Fibroblast of the conjunctiva (primary cell): ENCODE data around the gene ECE2.
A peak's percentile ranks its signal among the peaks of the same experiment; 100 is the strongest.

Experiments used
- DNase-seq: peaks from one replicate; pipeline ENCODE4 v3.0.0-alpha.2; 2010; ENCODE audit warnings: low read depth

The ECE2 gene

DNA sequence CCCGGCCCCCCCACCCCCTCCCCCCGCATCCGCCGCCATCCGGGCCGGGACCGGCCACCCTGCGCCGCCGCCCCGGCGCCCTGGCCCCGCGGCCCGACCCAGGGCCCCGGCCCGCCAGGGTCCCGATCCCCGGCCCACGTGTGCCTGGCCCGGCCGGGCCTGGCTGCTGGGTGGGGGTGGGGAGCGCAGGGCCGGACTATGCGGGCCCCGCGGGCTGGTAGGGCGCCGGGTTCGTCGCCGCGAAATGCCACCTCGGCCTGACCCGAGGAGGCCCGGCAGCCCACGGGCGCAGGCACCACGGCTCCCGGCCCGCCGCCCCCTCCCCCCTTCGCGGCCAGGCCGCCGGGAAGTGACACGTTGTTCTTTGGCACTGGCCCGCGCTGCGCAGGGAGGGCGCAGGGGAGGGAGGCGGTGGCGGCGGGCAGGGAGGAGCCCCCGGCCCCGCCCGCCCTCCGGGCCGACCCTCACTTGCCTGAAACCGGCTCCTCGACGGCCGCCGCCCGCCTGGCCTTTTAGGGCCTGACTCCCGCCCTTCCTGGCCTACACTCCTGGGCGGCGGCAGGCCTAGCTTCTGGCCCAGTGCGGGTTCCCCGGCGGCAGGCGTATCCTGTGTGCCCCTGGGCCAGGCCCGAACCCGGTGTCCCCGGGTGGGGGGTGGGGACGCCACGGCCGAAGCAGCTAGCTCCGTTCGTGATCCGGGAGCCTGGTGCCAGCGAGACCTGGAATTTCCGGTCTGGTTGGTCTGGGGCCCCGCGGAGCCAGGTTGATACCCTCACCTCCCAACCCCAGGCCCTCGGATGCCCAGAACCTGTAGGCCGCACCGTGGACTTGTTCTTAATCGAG is 39.1 kb downstream of the ECE2 start:
- peak; percentile 66 for DNase-seq

DNA sequence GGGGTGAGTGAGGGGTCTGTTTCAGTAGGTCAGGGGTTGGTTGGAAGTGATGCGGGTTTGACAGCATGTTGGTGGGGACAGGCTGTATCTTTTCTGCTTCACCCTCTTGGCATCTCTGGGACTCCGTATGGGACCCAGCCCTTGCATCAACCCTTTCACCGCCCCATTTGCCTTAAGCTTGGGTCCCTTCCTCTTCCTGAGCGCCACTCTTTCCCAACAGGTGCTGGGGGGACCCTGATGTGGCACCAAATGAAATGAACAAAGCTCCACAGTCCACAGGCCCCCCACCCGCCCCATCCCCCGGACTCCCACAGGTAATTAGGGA is 39.7 kb downstream of the ECE2 start:
- no peak for DNase-seq

- no peak for DNase-seq
Observed at GRCh38 chr3:184315871-184316661, 40.2 kb downstream of the ECE2 start.

DNA sequence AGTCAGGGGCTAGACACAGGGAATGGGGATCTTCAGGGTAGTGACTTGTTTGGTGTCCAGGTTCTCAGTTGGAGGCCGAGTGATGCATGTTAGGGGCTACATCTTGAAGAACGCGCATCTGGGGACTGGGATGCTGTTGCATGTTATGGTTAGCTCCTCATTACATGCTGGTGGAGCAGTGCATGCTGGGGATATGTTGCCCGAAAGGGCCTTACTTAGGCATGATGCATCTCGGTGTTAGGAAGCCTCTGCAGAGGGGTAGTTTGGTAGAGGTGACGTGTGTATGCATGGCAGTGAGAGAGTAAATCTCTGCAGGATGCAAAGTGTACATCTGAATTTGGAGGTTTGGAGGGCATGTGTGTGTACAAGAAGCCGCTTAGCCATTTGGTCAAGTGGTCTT is 41.0 kb downstream of the ECE2 start:
- DNase-seq: no peak

GRCh38 chr3:184317201-184317600 is 41.4 kb downstream of the ECE2 start:
- DNase-seq: no peak

DNA sequence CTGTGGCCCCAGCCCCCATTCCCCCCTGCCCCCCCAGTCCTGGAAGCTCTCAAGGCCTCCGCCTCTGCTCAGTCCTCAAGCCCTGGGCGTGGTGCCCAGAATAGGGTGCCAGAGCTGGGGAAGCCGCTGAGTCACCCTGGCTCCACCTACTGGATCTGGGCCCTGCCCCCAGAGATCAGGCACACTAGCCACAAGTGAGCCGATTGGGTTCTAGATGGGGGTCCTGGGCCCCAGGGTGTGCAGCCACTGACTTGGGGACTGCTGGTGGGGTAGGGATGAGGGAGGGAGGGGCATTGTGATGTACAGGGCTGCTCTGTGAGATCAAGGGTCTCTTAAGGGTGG is 44.3 kb downstream of the ECE2 start:
- peak; percentile 96 for DNase-seq

DNA sequence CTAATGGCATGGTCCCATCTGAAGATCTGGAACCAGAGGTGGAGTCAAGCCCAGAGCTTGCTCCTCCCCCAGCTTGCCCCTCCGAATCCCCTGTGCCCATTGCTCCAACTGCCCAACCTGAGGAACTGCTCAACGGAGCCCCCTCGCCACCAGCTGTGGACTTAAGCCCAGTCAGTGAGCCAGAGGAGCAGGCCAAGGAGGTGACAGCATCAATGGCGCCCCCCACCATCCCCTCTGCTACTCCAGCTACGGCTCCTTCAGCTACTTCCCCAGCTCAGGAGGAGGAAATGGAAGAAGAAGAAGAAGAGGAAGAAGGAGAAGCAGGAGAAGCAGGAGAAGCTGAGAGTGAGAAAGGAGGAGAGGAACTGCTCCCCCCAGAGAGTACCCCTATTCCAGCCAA is 45.8 kb downstream of the ECE2 start:
- DNase-seq: no peak

DNA sequence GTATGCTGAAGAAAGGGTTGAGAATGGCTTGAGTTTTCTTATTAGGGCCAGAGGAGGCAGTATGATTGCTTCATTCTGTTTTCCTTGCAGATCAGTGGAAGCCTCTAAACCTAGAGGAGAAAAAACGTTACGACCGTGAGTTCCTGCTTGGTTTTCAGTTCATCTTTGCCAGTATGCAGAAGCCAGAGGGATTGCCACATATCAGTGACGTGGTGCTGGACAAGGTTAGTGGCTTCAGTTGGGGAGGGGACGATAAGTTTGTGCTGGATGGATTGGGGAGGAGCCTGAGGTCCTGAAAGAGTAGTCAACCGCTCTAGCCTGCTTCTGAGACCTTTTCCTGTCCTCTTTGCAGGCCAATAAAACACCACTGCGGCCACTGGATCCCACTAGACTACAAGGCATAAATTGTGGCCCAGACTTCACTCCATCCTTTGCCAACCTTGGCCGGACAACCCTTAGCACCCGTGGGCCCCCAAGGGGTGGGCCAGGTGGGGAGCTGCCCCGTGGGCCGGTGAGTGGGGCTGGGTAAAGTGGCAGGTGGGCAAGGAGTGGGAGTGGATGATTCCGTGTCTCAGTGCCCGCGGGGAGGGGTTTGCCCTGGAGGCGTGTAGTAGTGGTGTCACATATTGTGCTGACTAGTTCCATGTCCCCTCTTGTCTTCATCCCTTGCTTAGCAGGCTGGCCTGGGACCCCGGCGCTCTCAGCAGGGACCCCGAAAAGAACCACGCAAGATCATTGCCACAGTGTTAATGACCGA is 47.1 kb downstream of the ECE2 start:
- DNase-seq: no peak

- no peak for DNase-seq
Observed at GRCh38 chr3:184323696-184324095, 47.9 kb downstream of the ECE2 start.

GRCh38 chr3:184325269-184325668 is 49.4 kb downstream of the ECE2 start:
- DNase-seq: no peak

- DNase-seq: no peak
Observed at GRCh38 chr3:184325715-184326369, 50.0 kb downstream of the ECE2 start.

DNA sequence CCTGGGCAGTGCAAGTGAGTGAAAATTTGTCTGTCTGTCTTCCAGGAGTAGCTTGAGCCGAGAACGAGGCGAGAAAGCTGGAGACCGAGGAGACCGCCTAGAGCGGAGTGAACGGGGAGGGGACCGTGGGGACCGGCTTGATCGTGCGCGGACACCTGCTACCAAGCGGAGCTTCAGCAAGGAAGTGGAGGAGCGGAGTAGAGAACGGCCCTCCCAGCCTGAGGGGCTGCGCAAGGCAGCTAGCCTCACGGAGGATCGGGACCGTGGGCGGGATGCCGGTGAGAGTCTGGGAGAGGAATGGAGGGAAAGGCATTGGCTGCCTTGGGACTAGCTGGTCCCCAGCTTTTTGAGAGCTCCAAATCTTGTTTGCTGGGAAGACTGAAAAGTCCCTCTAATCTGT is 51.3 kb downstream of the ECE2 start:
- no peak for DNase-seq

DNA sequence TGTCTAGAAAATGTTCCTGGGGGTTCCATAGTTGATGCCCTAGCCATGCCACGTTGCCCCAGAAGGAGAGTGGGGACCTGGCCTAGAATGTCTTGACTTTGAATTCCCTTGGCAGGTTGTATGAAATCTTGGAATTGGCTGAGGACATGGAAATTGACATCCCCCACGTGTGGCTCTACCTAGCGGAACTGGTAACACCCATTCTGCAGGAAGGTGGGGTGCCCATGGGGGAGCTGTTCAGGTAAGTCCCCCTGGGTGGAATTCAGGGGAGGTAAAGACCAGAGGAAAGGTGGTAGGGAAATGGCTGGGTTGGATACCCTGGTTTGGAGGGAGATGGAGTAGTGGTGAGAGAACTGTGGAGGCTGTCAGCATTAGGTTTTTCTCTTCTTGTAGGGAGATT is 52.7 kb downstream of the ECE2 start:
- no peak for DNase-seq

GRCh38 chr3:184332370-184333090 is 56.7 kb downstream of the ECE2 start:
- DNase-seq: no peak

- DNase-seq: no peak
Observed at GRCh38 chr3:184333190-184333589, 57.4 kb downstream of the ECE2 start.

- no peak for DNase-seq
Observed at GRCh38 chr3:184333700-184334099, 57.9 kb downstream of the ECE2 start.

GRCh38 chr3:184334470-184335158 is 58.8 kb downstream of the ECE2 start:
- DNase-seq: no peak

DNA sequence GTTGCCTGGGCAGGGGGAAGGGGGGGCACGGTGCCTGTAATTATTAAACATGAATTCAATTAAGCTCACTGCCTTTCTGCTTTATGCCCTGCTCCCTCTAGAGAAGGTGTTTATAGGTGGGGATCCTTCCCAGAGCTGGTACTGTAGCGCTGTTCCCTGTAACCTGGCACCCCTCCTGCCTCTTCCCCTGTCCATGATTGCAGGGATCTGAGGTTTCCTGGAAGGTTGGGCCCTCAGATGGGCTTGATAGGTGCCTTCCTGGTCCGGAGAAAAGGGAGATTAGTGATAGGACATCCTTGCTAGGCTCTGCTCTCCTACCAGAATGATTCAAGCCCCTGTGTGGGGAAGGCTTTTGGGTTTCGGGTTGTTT is 59.5 kb downstream of the ECE2 start:
- DNase-seq: no peak

DNA sequence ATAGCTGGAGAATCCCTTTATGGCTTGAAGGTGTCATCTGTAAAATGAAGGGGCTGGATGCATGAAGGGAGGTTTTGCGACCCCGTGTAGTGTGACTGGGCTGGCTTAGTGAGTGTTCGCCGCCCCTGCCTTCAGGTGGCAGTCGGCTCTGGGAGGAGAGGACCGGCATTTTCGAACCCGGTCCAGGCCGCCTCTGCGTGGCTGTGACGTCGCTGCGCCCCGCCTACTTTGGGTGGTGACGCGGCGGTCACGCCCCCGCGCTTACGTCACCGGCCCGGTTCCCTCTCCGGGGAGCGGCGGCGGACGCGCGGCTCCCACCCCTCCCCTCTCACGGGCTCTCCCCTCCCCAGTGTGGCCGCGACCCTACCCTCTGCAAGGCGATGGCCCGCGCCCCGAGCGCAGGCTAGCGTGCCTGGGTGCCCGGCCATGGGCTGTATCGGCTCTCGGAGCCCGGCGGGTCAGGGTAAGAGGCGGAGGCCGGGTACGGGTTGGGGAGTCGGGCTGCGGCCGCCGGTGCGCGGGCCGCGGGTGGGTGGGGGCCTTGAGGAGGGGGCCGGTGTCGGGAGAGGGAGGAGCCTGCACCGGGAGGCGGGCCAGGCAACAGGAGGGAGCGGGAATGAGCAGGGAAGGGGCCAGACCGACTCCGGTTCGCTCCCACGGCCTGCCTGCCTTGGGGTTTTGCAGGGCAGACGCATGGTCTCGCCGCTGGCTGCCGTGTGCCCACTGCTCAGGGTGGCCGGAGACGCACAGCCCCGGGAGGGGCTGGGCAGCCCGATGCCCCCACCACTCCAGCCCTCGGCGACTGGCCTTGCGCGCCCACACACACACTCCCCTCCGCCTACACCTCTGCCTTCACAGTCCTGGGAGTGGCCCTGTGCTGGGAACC is 60.1 kb downstream of the ECE2 start:
- DNase-seq: no peak
